NCI-H2029 treated with DMSO at 0.1 percent for 48 hours (cell line): ENCODE data around the gene FBN1.

Experiments used
- DNase-seq: peaks from one replicate; lab custom pipeline; 2025; lab: John Stamatoyannopoulos, UW

FBN1 gene

DNA sequence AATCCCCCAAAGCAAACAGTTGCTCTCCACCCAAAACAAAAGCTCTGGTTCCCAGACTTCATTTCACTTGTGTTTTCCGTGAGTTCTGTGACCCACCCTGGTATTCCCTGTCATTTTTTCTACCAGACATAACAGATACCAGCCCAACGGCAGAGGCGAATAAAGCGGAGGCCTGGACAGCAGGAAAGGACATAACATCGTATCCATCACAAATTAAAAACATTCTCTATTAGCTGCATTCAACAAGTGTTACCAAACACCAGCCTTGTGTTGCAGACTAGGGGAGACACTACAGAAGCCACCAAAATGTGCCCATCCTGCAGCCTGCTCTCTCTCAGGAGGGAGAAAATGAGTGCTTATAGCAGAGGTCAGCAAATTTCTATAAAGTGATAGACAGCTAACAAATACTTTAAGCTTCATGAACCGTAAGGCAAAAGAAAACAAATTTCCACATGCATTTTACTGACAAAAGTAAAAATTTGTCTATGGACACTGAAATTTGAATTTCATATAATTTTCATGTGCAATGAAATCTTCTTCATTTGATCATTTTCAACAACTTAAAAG is 7.1 kb upstream of the FBN1 start:
- DNase-seq = no peak

GRCh38 chr15:48650931-48651330 is 5.4 kb upstream of the FBN1 start:
- no peak for DNase-seq

GRCh38 chr15:48647962-48648361 is 2.5 kb upstream of the FBN1 start:
- no peak for DNase-seq

DNA sequence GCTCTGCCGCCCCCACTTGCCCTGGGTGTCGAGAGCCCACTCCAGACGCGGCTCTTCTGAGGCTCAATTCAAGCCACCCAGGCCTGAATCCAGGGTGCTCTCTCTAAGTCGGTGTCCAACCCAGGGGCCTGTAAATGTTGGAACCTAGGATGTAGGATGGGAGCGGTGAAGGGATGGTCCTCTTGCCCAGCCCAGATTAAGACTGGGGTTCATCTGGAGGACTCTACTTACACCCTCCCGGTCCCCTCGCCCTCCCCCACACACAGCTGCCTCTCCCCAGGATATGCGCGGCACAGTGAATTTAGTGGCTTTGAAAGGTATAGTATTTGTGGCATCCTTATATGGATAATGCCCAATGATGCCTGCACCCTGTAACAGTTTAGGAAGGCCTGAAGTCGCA is 822 bp upstream of the FBN1 start:
- no peak for DNase-seq

DNA sequence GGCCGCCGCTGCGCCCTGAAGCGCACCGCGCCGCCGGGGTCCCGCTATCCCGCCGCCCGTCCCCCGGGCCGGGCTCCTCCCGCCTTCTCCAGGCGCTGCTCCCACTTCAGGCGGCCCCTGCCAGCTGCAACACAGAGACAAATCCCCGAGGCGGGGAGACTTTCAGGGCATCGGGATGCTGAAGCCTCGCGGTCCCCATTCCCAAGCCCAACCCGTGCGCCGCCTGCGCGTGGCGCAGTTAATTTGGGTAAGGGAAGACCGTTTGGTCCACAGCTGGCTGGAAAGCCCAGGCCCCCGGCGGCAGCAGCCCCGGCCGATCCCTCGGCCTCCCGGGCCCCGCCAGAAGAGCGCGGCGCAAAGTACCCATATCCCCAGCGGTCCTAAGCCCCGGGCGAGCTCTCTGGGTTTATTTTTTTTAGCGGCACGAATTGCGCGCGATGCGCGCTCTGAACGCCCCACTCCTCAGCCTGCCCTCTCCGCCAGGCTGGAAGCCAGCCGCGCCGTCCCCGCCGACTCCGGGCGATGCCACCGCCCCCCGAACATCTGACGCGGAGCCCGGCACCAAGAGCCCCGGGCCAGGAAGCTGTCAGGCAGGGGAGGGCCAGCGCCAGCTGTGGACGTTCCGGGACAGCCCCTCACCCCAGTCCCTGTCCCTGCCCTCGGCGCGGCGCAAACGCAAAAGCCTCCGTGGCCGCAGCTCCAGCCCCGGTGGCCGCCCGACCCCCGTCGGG is 517 bp downstream of the FBN1 start:
- no peak for DNase-seq

- no peak for DNase-seq
Measured at GRCh38 chr15:48644467-48644826, 1.1 kb downstream of the FBN1 start.

DNA sequence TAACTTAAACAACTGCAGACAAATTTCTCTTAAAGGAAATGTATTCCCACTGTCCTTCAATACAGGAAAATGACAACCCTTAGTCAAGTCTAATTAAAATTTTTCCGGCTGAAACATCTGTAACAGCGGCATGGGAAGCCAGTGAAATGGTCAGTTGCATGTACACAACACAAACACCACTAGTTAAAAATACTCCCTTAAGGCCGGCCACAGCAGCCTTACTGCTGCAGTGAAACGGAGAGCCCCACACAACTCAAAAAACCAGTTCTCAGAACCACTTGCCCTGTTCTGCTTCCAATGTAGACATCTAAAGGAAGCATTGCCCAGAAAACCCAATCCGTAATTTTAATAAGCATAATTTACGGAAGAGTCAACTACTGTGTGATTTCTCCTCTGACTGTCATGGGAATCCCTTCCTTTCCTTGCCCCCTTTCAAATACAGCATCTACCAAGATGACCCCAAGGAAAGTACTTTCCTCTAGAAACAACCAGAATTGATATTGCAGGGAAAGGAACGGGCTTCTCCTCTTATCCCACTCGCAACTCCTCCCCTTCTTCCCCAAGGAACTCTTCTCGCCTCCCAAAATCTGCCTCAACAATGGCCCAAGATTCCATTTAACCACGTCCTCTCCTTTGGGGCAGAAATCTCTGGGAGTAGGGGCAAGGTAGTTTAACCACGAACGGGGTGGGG is 1.6 kb downstream of the FBN1 start:
- no peak for DNase-seq

- DNase-seq = no peak
Measured at GRCh38 chr15:48643206-48643605, 2.3 kb downstream of the FBN1 start.

DNA sequence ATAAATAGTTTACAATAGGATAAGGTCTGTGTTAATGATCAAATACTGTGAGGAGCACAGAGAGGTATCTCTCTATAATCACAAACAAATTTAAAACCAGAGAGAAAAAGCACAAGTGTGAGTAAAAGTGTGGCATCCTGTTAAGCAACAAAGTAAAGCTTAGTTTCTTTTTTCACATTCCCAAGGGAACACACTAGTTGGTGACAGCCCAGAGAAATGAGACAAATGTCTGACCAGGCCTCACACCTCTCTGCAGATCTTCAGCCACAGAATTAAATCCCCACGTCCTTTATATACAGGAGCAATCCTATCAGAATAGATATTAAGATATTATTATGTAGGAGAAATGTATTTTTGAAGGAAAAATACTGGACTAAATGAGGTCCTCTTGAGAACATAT is 2.7 kb downstream of the FBN1 start:
- no peak for DNase-seq

- no peak for DNase-seq
Measured at GRCh38 chr15:48641416-48641815, 4.1 kb downstream of the FBN1 start.

GRCh38 chr15:48638963-48639362 is 6.5 kb downstream of the FBN1 start:
- no peak for DNase-seq

DNA sequence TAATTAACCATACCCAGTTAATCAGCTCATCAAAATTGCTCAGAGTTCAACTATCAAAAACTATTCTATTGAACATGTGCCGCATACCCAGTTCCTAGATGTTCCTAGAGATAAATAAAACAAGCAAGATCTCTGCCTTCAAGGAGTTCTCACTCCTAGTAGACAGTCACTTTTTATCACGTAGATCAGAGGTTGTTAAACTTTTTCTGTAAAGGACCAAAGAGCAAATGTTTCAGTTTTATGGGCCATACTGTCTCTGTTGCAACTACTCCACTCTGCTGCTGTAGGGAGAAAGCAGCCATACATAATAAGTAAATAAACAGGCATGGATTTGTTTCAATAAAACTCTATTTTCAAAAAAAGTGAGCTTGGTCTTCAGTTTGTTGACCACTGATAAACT is 7.9 kb downstream of the FBN1 start:
- DNase-seq = no peak

GRCh38 chr15:48636511-48636910 is 9.0 kb downstream of the FBN1 start:
- DNase-seq = no peak

DNA sequence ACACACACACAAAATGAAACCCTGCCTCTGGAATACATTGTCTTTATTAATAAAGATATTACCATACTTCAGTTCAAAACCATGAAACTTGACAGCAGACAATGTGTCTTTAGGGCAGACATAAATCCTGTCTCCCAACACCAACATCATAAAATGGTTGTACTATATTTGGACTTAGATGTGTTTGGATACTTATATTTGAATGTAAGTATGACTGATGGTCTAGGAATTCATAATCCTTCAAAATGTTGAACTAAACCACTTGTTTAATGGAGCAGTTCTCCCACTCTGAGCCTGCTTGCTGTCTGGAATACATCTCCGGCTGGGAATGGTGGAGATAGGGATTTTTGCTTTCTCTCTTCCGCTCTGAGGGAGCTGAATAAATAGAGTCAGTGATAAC is 10.6 kb downstream of the FBN1 start:
- no peak for DNase-seq

GRCh38 chr15:48634096-48634495 is 11.4 kb downstream of the FBN1 start:
- DNase-seq = no peak

GRCh38 chr15:48632651-48633050 is 12.9 kb downstream of the FBN1 start:
- DNase-seq = no peak

DNA sequence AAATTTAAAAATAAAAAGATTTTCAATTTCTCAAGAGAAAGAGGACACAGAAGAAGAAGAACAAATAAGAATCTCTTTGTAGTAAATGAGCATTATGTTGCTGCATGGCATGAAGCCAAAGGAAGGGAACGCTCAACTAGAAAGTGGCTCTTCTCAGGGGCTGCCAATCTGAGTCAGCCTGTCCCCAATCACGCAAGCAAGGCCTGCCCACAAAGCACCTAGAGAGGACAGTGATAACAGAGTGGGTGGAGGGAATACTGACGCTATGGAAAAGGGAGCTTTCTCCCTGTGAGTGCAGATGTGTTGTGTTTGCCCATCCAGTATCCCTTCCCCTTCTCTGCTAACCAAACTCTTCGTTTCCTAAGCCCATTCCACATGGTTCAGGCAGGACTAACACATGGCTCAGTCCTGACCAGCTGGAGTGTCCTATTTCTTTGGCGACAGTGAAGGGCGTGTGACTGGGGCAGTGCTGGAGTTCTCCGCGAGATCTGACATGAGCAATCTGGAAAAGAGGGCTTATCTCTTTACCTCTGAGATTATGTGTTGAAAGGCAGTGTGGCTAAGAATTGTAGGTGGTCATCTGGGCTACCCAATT is 14.2 kb downstream of the FBN1 start:
- DNase-seq = no peak

- no peak for DNase-seq
Measured at GRCh38 chr15:48630245-48630644, 15.3 kb downstream of the FBN1 start.

GRCh38 chr15:48628832-48629231 is 16.7 kb downstream of the FBN1 start:
- no peak for DNase-seq

DNA sequence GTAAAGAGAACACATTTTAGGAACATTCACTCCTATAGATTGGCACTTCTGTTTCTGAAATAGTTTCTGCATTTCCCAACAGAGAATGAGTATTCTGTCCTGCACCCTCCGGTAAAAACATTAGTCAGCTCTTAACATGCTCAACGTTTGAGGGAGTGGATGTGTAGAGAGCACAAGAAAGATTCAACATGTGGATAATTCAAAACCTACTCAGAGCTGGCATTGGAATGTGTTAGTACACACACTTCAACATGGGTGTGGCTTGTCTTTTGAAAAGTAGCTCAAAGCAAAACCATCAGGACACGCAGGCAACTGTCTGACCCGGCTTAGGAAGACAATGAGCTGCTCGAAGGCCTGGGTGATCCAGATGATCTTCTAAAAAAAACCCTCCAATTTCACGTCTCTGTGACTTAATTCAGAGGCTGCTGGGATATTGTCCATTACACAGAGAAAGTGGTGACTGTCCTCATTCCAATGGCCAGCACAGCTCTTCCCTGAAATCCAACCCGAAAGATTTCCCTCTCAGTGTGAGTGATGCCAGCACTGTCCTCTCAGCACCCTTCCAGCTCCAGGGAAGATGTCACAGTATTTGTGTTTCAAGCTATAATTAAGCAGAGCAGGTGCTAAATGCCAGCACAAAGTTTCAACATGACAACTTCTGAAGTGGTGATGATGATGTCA is 18.1 kb downstream of the FBN1 start:
- no peak for DNase-seq

DNA sequence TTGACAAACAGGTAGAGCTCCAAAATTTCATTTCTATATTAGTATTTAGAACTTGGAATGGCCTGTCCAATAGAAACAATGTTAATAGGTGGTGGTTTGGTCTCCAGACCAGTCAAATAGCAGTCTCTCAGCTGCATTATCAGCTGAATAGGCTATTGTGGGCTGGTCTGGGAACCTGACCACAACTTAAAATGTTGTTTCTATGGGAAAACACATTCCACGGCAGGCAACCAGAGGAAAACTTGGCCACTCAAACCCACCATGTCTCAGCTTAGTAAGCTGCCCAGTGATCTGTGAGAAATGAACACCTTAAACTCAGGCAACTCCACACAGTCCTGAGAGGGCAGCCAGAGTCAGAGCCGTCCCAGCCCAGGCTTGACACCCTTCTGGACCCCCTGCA is 20.4 kb downstream of the FBN1 start:
- no peak for DNase-seq

DNA sequence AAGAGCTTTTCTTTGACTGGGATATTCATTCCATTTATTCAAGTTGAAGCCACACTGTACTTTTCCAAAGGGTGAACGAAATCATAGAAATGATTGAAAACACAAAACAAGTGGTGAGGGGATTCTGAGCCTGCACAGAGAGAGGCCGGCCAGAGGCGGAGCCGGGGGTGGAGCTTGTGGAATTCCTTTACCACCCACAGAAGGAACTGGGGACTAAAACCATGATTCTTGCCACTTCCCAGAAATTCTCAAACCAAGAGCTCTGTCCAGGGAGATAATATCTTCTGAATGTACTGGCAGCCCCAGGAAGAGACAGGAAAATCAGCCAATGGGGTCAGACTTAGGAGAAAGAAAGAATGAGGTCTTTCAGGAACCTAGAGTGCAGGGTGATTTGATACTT is 20.8 kb downstream of the FBN1 start:
- no peak for DNase-seq

GRCh38 chr15:48623456-48623855 is 22.1 kb downstream of the FBN1 start:
- no peak for DNase-seq
